Measurements from ENCODE around the gene C1QTNF5.
A peak's percentile ranks its signal among the peaks of the same experiment; 100 is the strongest.

DNA sequence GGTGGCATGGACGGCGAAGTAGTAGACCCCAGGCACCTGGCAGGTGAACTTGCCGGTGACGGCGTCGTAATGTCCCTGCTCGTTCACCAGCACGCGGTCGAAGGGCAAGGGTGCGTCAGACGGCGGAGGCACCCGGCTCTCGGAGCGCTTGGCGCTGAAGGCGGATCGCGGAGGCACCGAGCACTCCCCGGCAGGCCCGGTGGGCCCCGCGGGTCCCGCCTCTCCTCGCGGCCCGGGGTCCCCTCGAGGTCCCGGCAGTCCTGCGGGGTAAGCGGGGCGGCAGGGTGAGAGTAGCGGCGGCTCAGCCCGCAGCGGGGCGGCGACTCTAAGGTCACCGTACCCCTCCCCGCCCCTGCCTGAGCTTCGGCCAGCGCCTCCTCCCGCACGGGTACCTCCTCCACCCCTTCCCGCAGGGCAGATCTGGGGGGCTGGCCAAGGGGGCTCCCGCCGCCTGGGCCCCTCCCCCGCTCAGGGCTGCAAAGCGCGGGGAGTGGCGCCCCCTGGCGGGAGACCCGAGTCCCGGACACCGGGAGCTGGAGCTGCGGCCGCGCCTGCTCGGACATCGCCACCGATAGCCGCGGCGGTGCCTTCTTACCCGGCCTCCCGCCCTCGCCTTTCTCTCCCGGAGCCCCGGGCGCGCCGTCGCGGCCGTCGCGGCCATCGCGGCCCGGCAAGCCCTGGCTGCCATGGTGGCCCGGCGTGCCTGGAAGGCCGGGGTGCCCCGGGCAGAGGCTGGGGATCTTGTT is 921 bp downstream of the C1QTNF5 start:
- peak; percentile 97 for TF ChIP-seq CTCF (IDR thresholded peaks at IDR 0.05)
- no peak for TF ChIP-seq ZFX (IDR thresholded peaks at IDR 0.05; ENCODE audit: borderline replicate concordance)
